Dedifferentiated amniotic fluid mesenchymal stem cell (primary cell): ENCODE data around the gene C11orf98.
"Not testable (repeated sequence)": the region's sequence is repeated elsewhere in the genome, so short reads cannot be mapped to it uniquely, and the experiment has no call there.

Source experiments
- DNase-seq: peaks from one replicate; pipeline ENCODE4 v3.0.0-alpha.2; 2016; ENCODE audit errors: extremely low spot score

The C11orf98 gene

GRCh38 chr11:62682518-62682917 is 17.5 kb upstream of the C11orf98 start:
- no peak for DNase-seq

GRCh38 chr11:62680825-62681240 is 15.8 kb upstream of the C11orf98 start:
- peak; percentile 70 for DNase-seq

- peak; percentile 86 for DNase-seq
These were observed 14.0 kb upstream of the C11orf98 start, which contains the start of gene UBXN1 for GRCh38 chr11:62678770-62679696. UBXN1 (minus strand) TSS chr11:62679073; CDS start chr11:62678923, 150 bp downstream.

GRCh38 chr11:62678433-62678769 is 13.4 kb upstream of the C11orf98 start:
- no peak for DNase-seq

GRCh38 chr11:62677714-62678113 is 12.7 kb upstream of the C11orf98 start:
- DNase-seq: no peak

- no peak for DNase-seq
These were observed 12.1 kb upstream of the C11orf98 start for GRCh38 chr11:62677156-62677555.

- DNase-seq: no peak
These were observed 11.7 kb upstream of the C11orf98 start for GRCh38 chr11:62676698-62677097.

- not testable (repeated sequence) for DNase-seq
These were observed 10.4 kb upstream of the C11orf98 start for GRCh38 chr11:62675415-62675814.

GRCh38 chr11:62673196-62673525 is 8.2 kb upstream of the C11orf98 start:
- DNase-seq: no peak

GRCh38 chr11:62671608-62672389 is 6.8 kb upstream of the C11orf98 start, which contains the start of the genes LBHD1 and UQCC3:
LBHD1 (minus strand) TSS chr11:62672267; CDS start chr11:62670031, 2,236 bp downstream.
UQCC3 (plus strand) TSS chr11:62671673; CDS start chr11:62671746, 73 bp downstream.
- peak; percentile 59 for DNase-seq

- no peak for DNase-seq
These were observed 6.2 kb upstream of the C11orf98 start for GRCh38 chr11:62671236-62671607.

- no peak for DNase-seq
These were observed 4.6 kb upstream of the C11orf98 start for GRCh38 chr11:62669420-62670161.

GRCh38 chr11:62667460-62667859 is 2.5 kb upstream of the C11orf98 start:
- DNase-seq: no peak

- no peak for DNase-seq
These were observed 1.4 kb upstream of the C11orf98 start for GRCh38 chr11:62666259-62666926.

- DNase-seq: peak; percentile 45
These were observed 719 bp upstream of the C11orf98 start for GRCh38 chr11:62665599-62666258.

- no peak for DNase-seq
These were observed 470 bp downstream of the C11orf98 start for GRCh38 chr11:62664405-62665074.

- DNase-seq: no peak
These were observed 8.1 kb downstream of the C11orf98 start for GRCh38 chr11:62656796-62657429.

- DNase-seq: no peak
These were observed 10.7 kb downstream of the C11orf98 start for GRCh38 chr11:62654297-62654696.

GRCh38 chr11:62652161-62653006 is 12.6 kb downstream of the C11orf98 start:
- DNase-seq: no peak
